Activated T-cell treated with anti-CD3 and anti-CD28 coated beads for 24 hours (primary cell): ENCODE measurements around the gene DISP2.
A peak's percentile ranks its signal among the peaks of the same experiment; 100 is the strongest.

Experiments
- DNase-seq: peaks from one replicate; pipeline ENCODE4 v3.0.0-alpha.2; 2020; ENCODE audit warnings: low read depth

The DISP2 gene

DNA sequence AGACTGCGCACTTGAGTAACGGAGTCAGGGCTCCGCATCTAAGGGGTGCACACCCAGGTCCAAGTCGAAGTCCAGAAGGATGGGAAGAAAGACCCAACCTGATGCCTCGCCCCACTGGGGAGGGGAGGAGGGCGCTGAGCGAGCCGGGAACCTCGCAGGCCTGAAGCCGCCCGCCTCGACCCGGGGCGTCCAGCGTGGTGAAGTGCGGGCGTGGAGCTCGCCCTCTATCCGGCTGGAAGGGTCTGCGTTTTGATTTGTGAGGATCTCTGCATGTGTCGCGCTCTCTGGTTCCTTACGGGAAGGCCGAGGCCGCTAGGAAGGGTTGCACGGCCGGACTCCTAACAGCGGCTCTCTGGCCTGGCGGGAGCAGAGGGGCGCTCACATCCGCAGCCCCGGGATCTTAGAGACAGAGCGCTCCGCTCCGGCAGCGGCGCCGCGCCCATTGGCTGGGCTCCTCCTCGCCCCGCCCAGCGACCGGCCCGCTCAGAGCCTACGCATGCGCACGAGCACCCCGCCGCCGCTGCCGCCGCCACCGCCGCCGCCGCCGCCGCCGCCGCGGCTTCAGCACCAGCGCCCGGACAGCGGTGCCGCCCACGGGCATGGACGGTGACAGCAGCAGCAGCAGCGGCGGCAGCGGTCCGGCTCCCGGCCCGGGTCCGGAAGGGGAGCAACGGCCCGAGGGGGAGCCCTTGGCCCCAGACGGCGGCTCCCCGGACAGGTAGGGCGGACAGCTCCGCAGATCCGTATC is at the start of gene DISP2:
Gene DISP2 (plus strand): TSS at position 497 of the 748 bp plus-strand sequence. CDS start 103 bp downstream, at position 600.
- DNase-seq: peak; percentile 86

- no peak for DNase-seq
Measured at GRCh38 chr15:40309344-40309862, 48.6 kb upstream of the DISP2 start.

DNA sequence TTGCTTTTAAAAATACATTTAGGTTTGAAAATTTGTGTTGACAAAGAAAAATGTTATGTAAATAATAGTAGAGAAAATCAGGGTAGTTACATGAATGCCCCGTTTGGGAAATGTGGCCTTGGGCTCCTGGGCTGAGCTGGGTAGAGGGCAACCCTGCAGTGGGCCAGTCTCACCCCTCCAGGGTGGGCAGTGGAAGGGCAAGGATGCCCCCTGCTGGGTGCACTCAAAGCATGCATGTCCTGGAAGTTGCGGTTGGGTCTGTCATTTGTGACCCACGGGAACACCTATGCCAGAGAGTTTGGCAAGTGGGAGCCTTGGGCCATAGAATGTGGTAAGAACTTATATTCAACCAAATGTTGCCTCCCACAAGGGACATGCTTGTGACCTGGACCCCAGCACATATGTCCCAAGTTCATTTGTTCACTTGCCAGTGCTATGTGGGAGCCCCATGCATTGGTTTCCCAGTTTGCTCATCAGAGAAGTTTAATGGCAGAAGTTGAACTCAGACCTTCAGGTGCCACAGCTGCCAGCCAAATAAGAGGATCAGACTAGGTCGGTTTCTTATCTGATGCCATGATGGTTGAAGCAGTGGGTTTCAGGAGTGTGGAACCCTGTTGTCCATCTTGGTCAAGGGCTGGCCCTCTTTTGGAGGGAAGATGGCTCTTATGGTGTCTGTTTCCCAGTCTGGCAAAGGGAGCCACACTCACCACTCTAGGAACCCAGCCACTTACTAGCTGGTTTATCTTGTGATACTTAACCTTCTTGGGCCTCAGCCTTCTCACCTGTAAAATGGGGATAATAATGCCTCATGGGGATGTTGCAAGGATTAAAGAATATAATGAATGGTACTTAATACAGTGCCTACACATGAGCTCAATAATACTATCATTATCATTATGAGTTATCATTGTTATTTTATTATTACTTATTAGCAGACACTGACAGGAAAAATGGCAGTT is 47.7 kb upstream of the DISP2 start:
- DNase-seq: peak; percentile 38

DNA sequence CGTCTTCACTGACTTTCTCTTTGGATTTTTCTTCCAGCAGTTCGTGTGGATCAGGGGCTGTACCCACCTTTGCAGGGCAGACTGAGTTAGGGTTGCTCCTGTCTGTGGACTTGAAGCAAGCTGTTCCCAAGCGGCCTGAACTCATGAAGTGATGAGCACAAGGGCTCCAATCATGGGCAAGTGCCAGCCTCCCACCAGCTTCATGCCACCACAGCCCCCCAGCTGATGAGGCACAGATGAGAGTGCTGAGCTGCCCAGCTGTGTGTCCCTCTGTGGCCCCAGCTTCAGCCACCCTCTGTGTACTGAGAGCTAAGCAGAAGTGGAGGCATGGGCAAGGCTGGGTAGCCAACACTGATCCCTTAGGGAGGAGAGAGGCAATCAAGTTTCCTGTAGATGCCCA is 47.0 kb upstream of the DISP2 start:
- DNase-seq: no peak

- DNase-seq: no peak
Measured at GRCh38 chr15:40312370-40313158, 45.5 kb upstream of the DISP2 start.

GRCh38 chr15:40313531-40314398 is 44.3 kb upstream of the DISP2 start:
- no peak for DNase-seq

GRCh38 chr15:40314723-40315276 is 43.2 kb upstream of the DISP2 start:
- no peak for DNase-seq

GRCh38 chr15:40316931-40317330 is 41.1 kb upstream of the DISP2 start:
- no peak for DNase-seq

- DNase-seq: no peak
Measured at GRCh38 chr15:40317580-40317979, 40.4 kb upstream of the DISP2 start.

GRCh38 chr15:40320409-40320808 is 37.6 kb upstream of the DISP2 start:
- no peak for DNase-seq

DNA sequence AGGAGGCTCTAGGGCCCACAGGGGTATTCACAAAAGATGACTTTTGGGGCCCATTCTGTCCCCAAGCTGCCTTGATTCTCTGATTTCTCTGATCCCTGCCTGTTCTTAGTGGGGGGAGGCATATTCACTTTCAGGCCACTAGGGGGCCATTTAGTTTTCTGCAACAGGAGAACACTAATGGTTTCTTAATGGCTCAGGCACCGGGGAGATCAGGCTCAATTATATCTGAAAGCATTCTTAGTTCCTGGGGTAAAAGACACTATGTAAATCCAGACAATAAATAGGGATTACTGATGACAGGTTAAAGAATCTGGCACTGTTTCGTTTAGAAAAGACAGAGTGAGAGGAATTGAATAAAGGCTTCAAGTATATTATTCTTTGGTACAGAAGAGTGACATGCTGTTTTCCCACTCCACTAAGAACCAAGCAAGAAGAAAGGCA is 37.1 kb upstream of the DISP2 start:
- DNase-seq: peak; percentile 37

DNA sequence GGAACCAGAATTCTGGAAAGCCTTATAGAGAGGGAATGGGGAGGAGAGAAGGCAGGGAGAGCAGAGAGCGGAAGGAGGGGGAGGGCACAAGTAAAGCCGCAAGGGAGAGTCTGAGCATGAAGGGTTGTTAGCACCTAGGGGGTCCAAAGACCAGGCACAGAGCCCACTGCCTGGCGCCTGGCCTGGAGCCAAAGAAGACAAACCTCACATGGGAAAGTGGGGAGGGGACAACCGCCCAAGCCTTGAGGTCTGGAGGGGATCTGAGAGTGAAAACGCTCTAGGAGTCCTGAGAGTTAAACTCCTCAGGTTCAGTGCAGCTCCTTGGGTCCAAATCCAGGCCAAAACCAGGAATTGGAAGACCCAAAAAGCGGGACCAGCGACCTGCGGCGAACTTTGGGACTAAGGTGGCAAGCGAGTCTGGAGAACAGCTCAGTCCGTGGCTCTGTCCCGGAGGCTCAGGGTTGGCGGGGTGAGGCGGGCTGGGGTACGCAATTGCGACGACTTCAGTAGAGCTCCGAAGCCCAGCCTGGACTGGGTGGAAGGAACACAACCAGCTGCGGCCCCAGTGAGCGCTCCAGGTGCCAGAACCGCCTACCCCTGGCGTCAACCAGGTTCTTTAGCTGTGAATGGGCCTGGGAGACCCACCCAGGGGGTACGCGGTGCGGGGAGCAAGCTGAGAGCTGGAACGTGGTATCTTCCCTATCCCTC is 35.3 kb upstream of the DISP2 start:
- no peak for DNase-seq

- peak; percentile 88 for DNase-seq
Measured at GRCh38 chr15:40323239-40323952, 34.6 kb upstream of the DISP2 start, which contains the start of gene INAFM2. Gene INAFM2 (plus strand): TSS chr15:40323692. CDS start chr15:40324056, 364 bp downstream.

DNA sequence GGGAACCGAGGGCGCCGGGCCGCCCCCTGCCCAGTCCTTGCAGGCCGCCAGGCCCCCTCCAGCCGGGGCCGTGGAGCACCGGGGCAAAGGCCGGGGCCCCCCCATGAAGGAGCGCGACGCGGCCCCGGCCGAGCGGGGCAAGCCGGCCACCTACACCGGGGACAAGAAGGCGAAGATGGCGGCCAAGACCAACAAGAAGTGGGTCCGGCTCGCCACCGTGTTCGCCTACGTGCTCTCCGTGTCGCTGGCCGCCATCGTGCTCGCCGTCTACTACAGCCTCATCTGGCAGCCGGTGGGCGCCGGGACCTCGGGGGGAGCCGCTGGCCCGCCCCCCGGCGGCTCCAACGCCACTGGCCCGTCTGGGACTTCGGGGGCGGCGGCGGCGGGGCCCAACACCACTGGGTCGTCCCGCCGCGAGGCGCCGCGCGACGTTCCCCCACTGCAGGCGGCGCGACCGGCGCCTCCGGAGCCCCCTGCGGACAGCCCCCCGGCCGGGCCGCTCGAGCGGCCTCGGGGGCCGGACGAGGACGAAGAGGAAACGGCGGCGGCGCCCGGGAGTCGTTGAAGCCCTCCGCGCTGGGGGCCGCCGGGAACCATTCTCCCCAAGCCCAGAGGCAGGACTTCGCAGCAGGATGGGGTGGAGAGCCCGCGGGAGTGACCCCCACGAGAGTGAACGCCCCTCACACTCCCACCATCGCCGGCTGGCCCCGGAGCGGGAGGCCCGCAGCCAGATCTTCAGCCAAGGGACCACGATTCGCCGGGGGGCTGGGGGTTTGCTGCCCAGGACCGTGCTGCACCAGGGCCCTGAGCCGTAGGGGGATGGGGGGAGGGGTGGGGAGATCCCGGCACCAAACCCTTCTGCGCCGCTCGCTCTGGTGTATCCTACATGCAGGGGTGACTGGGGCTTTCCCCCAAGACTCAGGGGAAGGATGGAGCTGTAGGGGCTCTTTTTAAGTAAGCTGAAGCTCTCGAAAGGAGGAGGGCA is 33.8 kb upstream of the DISP2 start:
- DNase-seq: no peak

DNA sequence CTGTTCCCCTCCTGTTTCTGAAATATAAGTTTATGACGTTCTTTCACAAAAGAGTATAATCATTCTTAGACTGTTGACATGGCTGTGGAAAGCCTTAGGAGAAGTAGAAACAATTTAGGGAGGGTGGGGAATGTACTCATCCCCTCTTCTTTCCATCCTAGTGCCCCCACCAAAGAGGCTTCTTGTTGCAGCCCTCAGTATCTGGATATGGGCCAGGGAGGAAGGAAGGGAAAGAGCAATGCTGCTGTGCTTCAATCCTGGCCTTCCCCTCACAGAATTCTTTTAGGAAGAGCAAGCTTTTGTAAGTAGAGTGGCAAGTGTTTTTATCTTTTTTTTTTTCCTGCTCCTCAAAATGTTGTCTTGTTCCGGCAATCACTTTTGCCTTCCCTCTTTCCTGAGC is 32.8 kb upstream of the DISP2 start:
- DNase-seq: no peak

GRCh38 chr15:40325700-40326099 is 32.3 kb upstream of the DISP2 start:
- DNase-seq: no peak

GRCh38 chr15:40327457-40327856 is 30.6 kb upstream of the DISP2 start:
- DNase-seq: no peak

GRCh38 chr15:40328176-40328575 is 29.8 kb upstream of the DISP2 start:
- no peak for DNase-seq
